ENCODE results near the gene ITGB5.

GRCh38 chr3:124788254-124788745 lies 98.9 kb downstream of the ITGB5 start:
- TF ChIP-seq CTCF (IDR thresholded peaks at IDR 0.05; ENCODE audit: poor library complexity) (no peak), EZH2phosphoT487 (IDR thresholded peaks at IDR 0.05; ENCODE audit: low read depth, severe bottlenecking, unreplicated experiment) (no peak), EZH2 (IDR thresholded peaks at IDR 0.05; ENCODE audit: borderline replicate concordance) (no peak)

Data from hepatocyte (in vitro differentiated cells).